GM23338 (cell line): Measurements from ENCODE around the gene FGGY. TPM values are rescaled to one million over a fixed set of nuclear protein-coding genes. Genes with fewer than 3 reads are reported as not detected.

Experiments used
- ATAC-seq: fragments of 200-7000 bp; cut with Tn5 transposase; 3 replicates; pipeline ENCODE4 v1.9.1; 2020
- DNase-seq: peaks from one replicate; pipeline ENCODE4 v3.0.0-alpha.2; 2015; ENCODE audit warnings: low spot score
- H2AFZ ChIP-seq: fragments of 200-600 bp; sonication (generic); 2 replicates; pipeline ENCODE4 v1.8.0; 2016; ENCODE audit warnings: antibody characterized with exemption, mild to moderate bottlenecking, moderate library complexity
- H3F3A ChIP-seq: fragments of 200-600 bp; sonication (generic); replicated peaks from 2 replicates; pipeline ENCODE4 v1.8.0; 2017; ENCODE audit warnings: antibody characterized with exemption, mixed run types, low read depth
- H3K27ac ChIP-seq: fragments of 200-600 bp; sonication (generic); 2 replicates; pipeline ENCODE4 v1.6.1; 2016; ENCODE audit warnings: low read depth
- H3K27me3 ChIP-seq: fragments of 200-600 bp; sonication (generic); 2 replicates; pipeline ENCODE4 v1.8.0; 2016; ENCODE audit warnings: mild to moderate bottlenecking, mixed run types, moderate library complexity; ENCODE audit not compliant: insufficient read depth
- H3K36me3 ChIP-seq: fragments of 200-600 bp; sonication (generic); 2 replicates; pipeline ENCODE4 v1.8.0; 2016; ENCODE audit warnings: mild to moderate bottlenecking; ENCODE audit not compliant: insufficient read depth
- H3K4me1 ChIP-seq: fragments of 200-600 bp; sonication (generic); 2 replicates; pipeline ENCODE4 v1.8.0; 2016; ENCODE audit warnings: mild to moderate bottlenecking, moderate library complexity; ENCODE audit not compliant: insufficient read depth
- H3K4me2 ChIP-seq: fragments of 200-600 bp; sonication (generic); 2 replicates; pipeline ENCODE4 v1.7.1; 2017; ENCODE audit warnings: mixed run types
- H3K4me3 ChIP-seq: fragments of 200-600 bp; sonication (generic); 2 replicates; pipeline ENCODE4 v1.6.1; 2016; ENCODE audit warnings: mixed run types
- H3K79me2 ChIP-seq: fragments of 200-600 bp; sonication (generic); replicated peaks from 2 replicates; pipeline ENCODE4 v1.8.0; 2017; ENCODE audit warnings: mild to moderate bottlenecking; ENCODE audit not compliant: insufficient read depth
- H3K9me2 ChIP-seq: fragments of 200-600 bp; sonication (generic); 2 replicates; pipeline ENCODE4 v1.8.0; 2017; ENCODE audit not compliant: insufficient read depth
- H4K20me1 ChIP-seq: fragments of 200-600 bp; sonication (generic); replicated peaks from 2 replicates; pipeline ENCODE4 v1.8.0; 2017; ENCODE audit warnings: mild to moderate bottlenecking; ENCODE audit not compliant: insufficient read depth
- H3K27ac Mint-ChIP-seq: 2 replicates; pipeline ENCODE4 v1.8.0; 2020; ENCODE audit warnings: inconsistent platforms, mild to moderate bottlenecking, moderate library complexity, mixed read lengths
- H3K27me3 Mint-ChIP-seq: 3 replicates; pipeline ENCODE4 v1.8.0; 2022; ENCODE audit warnings: low read depth, mild to moderate bottlenecking, moderate library complexity, mixed read lengths, inconsistent platforms; ENCODE audit not compliant: insufficient read depth, poor library complexity
- H3K36me3 Mint-ChIP-seq: 3 replicates; pipeline ENCODE4 v1.8.0; 2021; ENCODE audit warnings: low read depth, mild to moderate bottlenecking, inconsistent platforms, moderate library complexity, mixed read lengths
- H3K4me1 Mint-ChIP-seq: 3 replicates; pipeline ENCODE4 v1.8.0; 2020; ENCODE audit warnings: mild to moderate bottlenecking, inconsistent platforms, mixed read lengths
- H3K4me3 Mint-ChIP-seq: 3 replicates; pipeline ENCODE4 v1.8.0; 2021; ENCODE audit warnings: moderate library complexity, mild to moderate bottlenecking, inconsistent platforms, mixed read lengths
- H3K9me3 Mint-ChIP-seq: 3 replicates; pipeline ENCODE4 v1.8.0; 2020; ENCODE audit warnings: moderate library complexity, mild to moderate bottlenecking, inconsistent platforms, mixed read lengths
- CREB1 ChIP-seq: fragments of 250-450 bp; sonication (Bioruptor Pico); IDR thresholded peaks from 2 replicates; pipeline ENCODE4 v1.5.0; 2020; ENCODE audit warnings: low read depth, mild to moderate bottlenecking, moderate library complexity
- EZH2 ChIP-seq: fragments of 200-600 bp; sonication (generic); IDR thresholded peaks from one replicate; pipeline ENCODE4 v1.8.0; 2017; ENCODE audit warnings: antibody characterized with exemption, mild to moderate bottlenecking, low read depth; ENCODE audit not compliant: unreplicated experiment
- EZH2phosphoT487 ChIP-seq: fragments of 200-600 bp; sonication (generic); IDR thresholded peaks from one replicate; pipeline ENCODE4 v1.8.1; 2018; ENCODE audit warnings: antibody characterized with exemption; ENCODE audit not compliant: unreplicated experiment
- JUNB ChIP-seq: IDR thresholded peaks from one replicate; pipeline ENCODE4 v1.6.1; 2016; ENCODE audit warnings: antibody characterized with exemption; ENCODE audit not compliant: unreplicated experiment
- NANOG ChIP-seq: IDR thresholded peaks from 2 replicates; pipeline ENCODE4 v1.6.1; 2016; ENCODE audit warnings: antibody characterized with exemption, borderline replicate concordance
- POLR2AphosphoS5 ChIP-seq: IDR thresholded peaks from 2 replicates; pipeline ENCODE4 v1.6.1; 2016; ENCODE audit warnings: antibody characterized with exemption, low read depth
- STAT1 ChIP-seq: IDR thresholded peaks from one replicate; pipeline ENCODE4 v1.6.1; 2016; ENCODE audit warnings: antibody characterized with exemption; ENCODE audit not compliant: unreplicated experiment
- ZNF114 ChIP-seq: fragments of 250-450 bp; sonication (Bioruptor Pico); IDR thresholded peaks from 2 replicates; pipeline ENCODE4 v1.5.0; 2020; ENCODE audit warnings: mild to moderate bottlenecking, moderate library complexity
- ZNF331 ChIP-seq: fragments of 250-450 bp; sonication (Bioruptor Pico); IDR thresholded peaks from 2 replicates; pipeline ENCODE4 v1.5.0; 2020; ENCODE audit warnings: low read depth, mild to moderate bottlenecking, moderate library complexity
- polyA plus RNA-seq: library from polyadenylated mRNA; unstranded; fragments of >200 nt; fragmentation: Nextera tagmentation; extraction: Ambion mirVana; gene quantifications from 2 replicates; pipeline ENCODE4 v1.2.1, GENCODE V29; 2016
- total RNA-seq: library from RNA; depleted of rRNA; stranded (reverse); fragments of >200 nt; shearing (Covaris generic); gene quantifications from 2 replicates; pipeline ENCODE4 v1.2.3, GENCODE V29; 2014
- TF ChIP-seq, protein P1 (sequence below): IDR thresholded peaks from 2 replicates; pipeline ENCODE4 v1.6.1; 2016; ENCODE audit warnings: antibody characterized with exemption
- TF ChIP-seq, protein P2 (sequence below): fragments of 250-450 bp; sonication (Bioruptor Pico); IDR thresholded peaks from 2 replicates; pipeline ENCODE4 v1.5.0; 2020; ENCODE audit warnings: mild to moderate bottlenecking, moderate library complexity
- TF ChIP-seq, protein P3 (sequence below), 2 experiments: fragments of 200-600 bp in 1 of 2; sonication (generic) in 1 of 2; conservative IDR thresholded peaks; 2 replicates each; pipeline versions ENCODE4 v1.5.1 to v1.6.1; 2016 to 2017; ENCODE audit warnings: antibody characterized with exemption in 2 of 2, low read depth in 2 of 2, mild to moderate bottlenecking in 2 of 2, moderate library complexity in 1 of 2
- TF ChIP-seq, protein P4 (sequence below): IDR thresholded peaks from one replicate; pipeline ENCODE4 v1.6.1; 2018; ENCODE audit warnings: antibody characterized with exemption; ENCODE audit not compliant: unreplicated experiment

FGGY gene
- total and polyA plus RNA-seq, 2 experiments from 2014 or later: 10.9 to 21.4 TPM

DNA sequence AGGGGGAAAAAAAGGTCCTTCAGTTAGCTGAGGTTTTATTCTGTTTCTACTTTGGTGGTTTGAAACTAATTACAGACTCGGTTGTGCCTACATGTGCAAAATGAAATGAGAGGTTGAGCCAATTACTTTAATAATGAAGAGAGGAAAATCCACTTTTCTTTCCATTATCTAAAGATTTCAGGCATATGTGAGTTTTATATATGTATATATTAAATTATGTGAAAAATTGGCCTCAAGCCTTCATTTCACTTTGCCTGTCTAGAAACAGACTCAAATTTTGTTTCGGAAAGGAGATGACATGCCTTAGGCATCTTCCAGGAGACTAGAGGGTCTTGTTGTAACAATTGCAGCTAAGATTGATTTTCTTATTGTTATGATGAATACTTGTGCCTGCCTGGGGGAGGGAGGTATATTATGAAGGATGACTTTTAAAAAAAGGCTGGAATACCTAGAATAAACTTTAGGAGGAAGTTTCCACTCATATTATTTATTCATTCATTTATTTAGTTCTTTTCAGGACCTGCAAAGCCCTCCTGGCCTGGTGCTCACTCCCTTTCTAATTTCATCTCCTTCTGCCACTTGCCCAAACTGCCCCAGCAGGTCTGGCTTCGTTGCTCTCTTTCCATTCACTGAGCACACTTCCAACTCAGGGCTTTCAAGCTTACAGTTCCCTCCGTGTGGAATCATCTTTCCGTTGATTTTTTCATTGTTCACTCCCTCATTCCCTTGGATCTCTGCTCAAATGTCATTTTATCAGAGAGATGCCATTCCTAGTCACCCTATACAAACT is 423.6 kb downstream of the FGGY start:
- no peaks in the 10 kb centered on the region for H4K20me1 ChIP-seq
- Mint-ChIP-seq H3K4me1 (peaks cover 19% of the 10 kb centered on the region), H3K27ac (peak overlapping the region; percentile 50), H3K9me3 (peaks cover 32% of the 10 kb centered on the region), H3K27me3 (peaks cover 3% of the 10 kb centered on the region), H3K4me3 (no peak overlapping the region), H3K36me3 (peaks cover 15% of the 10 kb centered on the region)
- H2AFZ ChIP-seq: no peak overlapping the region
- H3K79me2 ChIP-seq: no peaks in the 10 kb centered on the region
- no peak for TF ChIP-seq POLR2AphosphoS5
- no peak for TF ChIP-seq ZNF114 (CRISPR knock-in tag)
- no peak for TF ChIP-seq EZH2phosphoT487
- TF ChIP-seq STAT1: no peak
- no peak for TF ChIP-seq EZH2
- TF ChIP-seq ZNF331: no peak
- TF ChIP-seq, protein P1, sequence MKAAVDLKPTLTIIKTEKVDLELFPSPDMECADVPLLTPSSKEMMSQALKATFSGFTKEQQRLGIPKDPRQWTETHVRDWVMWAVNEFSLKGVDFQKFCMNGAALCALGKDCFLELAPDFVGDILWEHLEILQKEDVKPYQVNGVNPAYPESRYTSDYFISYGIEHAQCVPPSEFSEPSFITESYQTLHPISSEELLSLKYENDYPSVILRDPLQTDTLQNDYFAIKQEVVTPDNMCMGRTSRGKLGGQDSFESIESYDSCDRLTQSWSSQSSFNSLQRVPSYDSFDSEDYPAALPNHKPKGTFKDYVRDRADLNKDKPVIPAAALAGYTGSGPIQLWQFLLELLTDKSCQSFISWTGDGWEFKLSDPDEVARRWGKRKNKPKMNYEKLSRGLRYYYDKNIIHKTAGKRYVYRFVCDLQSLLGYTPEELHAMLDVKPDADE: no peak
- TF ChIP-seq, protein P2, sequence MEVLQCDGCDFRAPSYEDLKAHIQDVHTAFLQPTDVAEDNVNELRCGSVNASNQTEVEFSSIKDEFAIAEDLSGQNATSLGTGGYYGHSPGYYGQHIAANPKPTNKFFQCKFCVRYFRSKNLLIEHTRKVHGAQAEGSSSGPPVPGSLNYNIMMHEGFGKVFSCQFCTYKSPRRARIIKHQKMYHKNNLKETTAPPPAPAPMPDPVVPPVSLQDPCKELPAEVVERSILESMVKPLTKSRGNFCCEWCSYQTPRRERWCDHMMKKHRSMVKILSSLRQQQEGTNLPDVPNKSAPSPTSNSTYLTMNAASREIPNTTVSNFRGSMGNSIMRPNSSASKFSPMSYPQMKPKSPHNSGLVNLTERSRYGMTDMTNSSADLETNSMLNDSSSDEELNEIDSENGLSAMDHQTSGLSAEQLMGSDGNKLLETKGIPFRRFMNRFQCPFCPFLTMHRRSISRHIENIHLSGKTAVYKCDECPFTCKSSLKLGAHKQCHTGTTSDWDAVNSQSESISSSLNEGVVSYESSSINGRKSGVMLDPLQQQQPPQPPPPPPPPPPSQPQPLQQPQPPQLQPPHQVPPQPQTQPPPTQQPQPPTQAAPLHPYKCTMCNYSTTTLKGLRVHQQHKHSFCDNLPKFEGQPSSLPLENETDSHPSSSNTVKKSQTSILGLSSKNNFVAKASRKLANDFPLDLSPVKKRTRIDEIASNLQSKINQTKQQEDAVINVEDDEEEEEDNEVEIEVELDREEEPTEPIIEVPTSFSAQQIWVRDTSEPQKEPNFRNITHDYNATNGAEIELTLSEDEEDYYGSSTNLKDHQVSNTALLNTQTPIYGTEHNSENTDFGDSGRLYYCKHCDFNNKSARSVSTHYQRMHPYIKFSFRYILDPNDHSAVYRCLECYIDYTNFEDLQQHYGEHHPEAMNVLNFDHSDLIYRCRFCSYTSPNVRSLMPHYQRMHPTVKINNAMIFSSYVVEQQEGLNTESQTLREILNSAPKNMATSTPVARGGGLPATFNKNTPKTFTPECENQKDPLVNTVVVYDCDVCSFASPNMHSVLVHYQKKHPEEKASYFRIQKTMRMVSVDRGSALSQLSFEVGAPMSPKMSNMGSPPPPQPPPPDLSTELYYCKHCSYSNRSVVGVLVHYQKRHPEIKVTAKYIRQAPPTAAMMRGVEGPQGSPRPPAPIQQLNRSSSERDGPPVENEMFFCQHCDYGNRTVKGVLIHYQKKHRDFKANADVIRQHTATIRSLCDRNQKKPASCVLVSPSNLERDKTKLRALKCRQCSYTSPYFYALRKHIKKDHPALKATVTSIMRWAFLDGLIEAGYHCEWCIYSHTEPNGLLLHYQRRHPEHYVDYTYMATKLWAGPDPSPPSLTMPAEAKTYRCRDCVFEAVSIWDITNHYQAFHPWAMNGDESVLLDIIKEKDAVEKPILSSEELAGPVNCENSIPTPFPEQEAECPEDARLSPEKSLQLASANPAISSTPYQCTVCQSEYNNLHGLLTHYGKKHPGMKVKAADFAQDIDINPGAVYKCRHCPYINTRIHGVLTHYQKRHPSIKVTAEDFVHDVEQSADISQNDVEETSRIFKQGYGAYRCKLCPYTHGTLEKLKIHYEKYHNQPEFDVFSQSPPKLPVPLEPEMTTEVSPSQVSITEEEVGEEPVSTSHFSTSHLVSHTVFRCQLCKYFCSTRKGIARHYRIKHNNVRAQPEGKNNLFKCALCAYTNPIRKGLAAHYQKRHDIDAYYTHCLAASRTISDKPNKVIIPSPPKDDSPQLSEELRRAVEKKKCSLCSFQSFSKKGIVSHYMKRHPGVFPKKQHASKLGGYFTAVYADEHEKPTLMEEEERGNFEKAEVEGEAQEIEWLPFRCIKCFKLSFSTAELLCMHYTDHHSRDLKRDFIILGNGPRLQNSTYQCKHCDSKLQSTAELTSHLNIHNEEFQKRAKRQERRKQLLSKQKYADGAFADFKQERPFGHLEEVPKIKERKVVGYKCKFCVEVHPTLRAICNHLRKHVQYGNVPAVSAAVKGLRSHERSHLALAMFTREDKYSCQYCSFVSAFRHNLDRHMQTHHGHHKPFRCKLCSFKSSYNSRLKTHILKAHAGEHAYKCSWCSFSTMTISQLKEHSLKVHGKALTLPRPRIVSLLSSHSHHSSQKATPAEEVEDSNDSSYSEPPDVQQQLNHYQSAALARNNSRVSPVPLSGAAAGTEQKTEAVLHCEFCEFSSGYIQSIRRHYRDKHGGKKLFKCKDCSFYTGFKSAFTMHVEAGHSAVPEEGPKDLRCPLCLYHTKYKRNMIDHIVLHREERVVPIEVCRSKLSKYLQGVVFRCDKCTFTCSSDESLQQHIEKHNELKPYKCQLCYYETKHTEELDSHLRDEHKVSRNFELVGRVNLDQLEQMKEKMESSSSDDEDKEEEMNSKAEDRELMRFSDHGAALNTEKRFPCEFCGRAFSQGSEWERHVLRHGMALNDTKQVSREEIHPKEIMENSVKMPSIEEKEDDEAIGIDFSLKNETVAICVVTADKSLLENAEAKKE (CRISPR knock-in tag): no peak
- TF ChIP-seq, protein P3, sequence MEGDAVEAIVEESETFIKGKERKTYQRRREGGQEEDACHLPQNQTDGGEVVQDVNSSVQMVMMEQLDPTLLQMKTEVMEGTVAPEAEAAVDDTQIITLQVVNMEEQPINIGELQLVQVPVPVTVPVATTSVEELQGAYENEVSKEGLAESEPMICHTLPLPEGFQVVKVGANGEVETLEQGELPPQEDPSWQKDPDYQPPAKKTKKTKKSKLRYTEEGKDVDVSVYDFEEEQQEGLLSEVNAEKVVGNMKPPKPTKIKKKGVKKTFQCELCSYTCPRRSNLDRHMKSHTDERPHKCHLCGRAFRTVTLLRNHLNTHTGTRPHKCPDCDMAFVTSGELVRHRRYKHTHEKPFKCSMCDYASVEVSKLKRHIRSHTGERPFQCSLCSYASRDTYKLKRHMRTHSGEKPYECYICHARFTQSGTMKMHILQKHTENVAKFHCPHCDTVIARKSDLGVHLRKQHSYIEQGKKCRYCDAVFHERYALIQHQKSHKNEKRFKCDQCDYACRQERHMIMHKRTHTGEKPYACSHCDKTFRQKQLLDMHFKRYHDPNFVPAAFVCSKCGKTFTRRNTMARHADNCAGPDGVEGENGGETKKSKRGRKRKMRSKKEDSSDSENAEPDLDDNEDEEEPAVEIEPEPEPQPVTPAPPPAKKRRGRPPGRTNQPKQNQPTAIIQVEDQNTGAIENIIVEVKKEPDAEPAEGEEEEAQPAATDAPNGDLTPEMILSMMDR (conservative IDR thresholded peaks at IDR 0.05; ENCODE audit: low read depth in 2 of 2): no peak
- TF ChIP-seq NANOG: no peak
- no peak for TF ChIP-seq CREB1 (CRISPR knock-in tag)
- no peak for TF ChIP-seq JUNB
- TF ChIP-seq, protein P4, sequence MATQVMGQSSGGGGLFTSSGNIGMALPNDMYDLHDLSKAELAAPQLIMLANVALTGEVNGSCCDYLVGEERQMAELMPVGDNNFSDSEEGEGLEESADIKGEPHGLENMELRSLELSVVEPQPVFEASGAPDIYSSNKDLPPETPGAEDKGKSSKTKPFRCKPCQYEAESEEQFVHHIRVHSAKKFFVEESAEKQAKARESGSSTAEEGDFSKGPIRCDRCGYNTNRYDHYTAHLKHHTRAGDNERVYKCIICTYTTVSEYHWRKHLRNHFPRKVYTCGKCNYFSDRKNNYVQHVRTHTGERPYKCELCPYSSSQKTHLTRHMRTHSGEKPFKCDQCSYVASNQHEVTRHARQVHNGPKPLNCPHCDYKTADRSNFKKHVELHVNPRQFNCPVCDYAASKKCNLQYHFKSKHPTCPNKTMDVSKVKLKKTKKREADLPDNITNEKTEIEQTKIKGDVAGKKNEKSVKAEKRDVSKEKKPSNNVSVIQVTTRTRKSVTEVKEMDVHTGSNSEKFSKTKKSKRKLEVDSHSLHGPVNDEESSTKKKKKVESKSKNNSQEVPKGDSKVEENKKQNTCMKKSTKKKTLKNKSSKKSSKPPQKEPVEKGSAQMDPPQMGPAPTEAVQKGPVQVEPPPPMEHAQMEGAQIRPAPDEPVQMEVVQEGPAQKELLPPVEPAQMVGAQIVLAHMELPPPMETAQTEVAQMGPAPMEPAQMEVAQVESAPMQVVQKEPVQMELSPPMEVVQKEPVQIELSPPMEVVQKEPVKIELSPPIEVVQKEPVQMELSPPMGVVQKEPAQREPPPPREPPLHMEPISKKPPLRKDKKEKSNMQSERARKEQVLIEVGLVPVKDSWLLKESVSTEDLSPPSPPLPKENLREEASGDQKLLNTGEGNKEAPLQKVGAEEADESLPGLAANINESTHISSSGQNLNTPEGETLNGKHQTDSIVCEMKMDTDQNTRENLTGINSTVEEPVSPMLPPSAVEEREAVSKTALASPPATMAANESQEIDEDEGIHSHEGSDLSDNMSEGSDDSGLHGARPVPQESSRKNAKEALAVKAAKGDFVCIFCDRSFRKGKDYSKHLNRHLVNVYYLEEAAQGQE: no peak
- no peak overlapping the region for H3K4me2 ChIP-seq
- no peaks in the 10 kb centered on the region for H3K27me3 ChIP-seq
- H3K4me1 ChIP-seq: peaks cover 9% of the 10 kb centered on the region
- no peak overlapping the region for H3K4me3 ChIP-seq
- H3K36me3 ChIP-seq: no peaks in the 10 kb centered on the region
- DNase-seq (no peak), ATAC-seq (no peak)
- no peaks in the 10 kb centered on the region for H3K9me2 ChIP-seq
- H3F3A ChIP-seq: no peaks in the 10 kb centered on the region
- H3K27ac ChIP-seq: no peak overlapping the region
